NCI-H510A treated with DMSO at 0.1 percent for 48 hours (cell line): ENCODE results near the gene ANKRD13A.
A peak's percentile ranks its signal among the peaks of the same experiment; 100 is the strongest.
"Not testable (repeated sequence)": the region's sequence is repeated elsewhere in the genome, so short reads cannot be mapped to it uniquely, and the experiment has no call there.

Experiments used
- DNase-seq: peaks from one replicate; lab custom pipeline; 2025; lab: John Stamatoyannopoulos, UW

The ANKRD13A gene

GRCh38 chr12:110048242-110049027, 49.2 kb downstream of the ANKRD13A start, which contains the start of gene C12orf76:
TSS of gene C12orf76 (minus strand) at chr12:110048522. CDS start at chr12:110048495, 27 bp downstream.
- peak; percentile 97 for DNase-seq

GRCh38 chr12:110049034-110049433, 49.8 kb downstream of the ANKRD13A start:
- DNase-seq: not testable (repeated sequence)

- not testable (repeated sequence) for DNase-seq
Observed at GRCh38 chr12:110049666-110050065, 50.4 kb downstream of the ANKRD13A start.

DNA sequence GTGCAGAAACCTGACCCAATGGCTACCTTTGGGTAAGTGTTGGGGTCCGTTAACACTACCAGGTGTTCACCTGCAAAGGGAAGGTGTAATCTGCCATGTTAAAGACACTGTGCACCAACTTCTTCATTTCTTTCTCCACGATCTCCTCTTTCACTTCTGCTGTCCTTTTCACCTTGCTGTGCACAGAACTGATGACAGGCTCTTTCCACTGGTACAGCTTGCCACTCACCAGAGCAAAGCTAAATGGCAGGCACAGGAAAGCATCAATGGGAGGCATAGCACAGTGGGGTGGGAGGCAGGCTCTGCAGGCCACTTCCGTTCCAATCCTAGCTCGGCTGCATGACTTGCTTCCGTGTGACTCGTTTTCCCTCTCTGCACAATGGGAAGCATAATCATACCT, 51.7 kb downstream of the ANKRD13A start:
- DNase-seq: no peak

DNA sequence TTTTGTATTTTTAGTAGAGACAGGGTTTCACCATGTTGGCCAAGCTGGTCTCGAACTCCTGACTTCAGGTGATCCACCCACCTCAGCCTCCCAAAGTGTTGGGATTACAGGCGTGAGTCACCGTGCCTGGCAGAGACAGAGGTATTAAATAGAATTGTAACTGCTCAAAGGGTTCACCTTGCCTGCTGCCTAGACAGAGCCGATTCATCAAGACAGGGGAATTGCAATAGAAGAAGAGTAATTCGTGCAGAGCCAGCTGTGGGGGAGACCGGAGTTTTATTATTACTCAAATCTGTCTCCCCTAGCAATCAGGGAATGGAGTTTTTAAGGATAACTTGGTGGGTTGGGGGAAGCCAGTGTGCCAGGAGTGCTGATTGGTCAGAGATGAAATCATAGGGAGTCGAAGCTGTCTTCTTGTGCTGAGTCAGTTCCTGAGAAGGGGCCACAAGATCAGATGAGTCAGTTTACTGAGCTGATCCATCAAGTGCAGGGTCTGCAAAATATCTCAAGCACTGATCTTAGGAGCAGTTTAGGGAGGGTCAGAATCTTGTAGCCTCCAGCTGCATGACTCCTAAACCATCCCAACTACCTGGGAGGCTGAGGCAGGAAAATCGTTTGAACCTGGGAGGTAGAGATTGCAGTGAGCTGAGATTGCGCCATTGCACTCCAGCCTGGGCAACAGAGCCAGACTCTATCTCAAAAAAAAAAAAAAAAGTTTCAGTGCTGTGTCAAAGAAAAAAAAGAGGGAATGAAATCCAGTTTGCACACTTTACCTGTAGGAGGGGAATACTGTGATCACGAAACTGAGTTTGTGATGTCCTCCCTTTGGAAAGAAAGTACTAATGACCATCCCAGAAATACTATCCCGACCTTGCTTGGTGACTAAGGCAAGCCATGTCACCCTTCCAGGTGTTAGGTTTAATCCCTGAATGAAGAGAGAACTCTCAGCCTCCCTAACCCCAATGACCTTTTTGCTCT, 56.4 kb downstream of the ANKRD13A start:
- not testable (repeated sequence) for DNase-seq

DNA sequence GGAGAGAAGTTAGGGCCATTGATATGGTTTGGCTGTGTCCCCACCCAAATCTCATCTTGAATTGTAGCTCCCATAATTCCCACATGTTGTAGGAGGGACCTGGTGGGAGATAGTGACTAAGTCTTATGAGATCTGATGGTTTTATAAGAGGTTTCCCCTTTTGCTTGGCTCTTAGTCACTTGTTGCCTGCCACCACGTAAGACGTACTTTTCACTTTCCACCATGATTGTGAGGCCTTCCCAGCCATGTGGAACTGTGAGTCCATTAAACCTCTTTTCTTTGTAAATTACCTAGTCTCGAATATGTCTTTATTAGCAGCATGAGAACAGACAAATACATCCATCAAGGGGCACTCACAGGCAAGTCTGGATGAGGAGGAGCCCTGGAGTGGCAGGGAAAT, 57.4 kb downstream of the ANKRD13A start:
- not testable (repeated sequence) for DNase-seq

- no peak for DNase-seq
Observed at GRCh38 chr12:110058875-110059615, 59.8 kb downstream of the ANKRD13A start.

- DNase-seq: no peak
Observed at GRCh38 chr12:110059651-110060000, 60.4 kb downstream of the ANKRD13A start.

GRCh38 chr12:110062241-110062640, 63.0 kb downstream of the ANKRD13A start:
- no peak for DNase-seq

DNA sequence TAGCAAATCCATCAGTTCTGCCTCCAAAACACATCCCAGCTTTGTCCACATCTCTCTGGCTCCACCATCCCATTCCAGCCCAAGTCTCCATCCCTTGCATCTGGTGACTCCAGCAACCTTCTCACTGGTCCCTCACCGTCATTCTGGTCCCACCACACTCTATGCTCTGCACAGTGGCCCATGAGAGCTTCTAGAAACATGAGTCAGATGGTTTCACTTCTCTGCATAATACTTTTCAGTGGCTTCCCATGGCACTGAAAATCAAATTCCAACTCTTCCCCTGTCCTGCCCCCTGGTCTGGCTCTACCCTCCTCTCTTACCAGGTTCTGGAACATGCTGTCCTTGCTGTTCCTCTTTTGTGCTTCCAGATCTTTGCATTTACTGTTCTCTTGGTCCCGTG, 66.3 kb downstream of the ANKRD13A start:
- no peak for DNase-seq

- no peak for DNase-seq
Observed at GRCh38 chr12:110067531-110067930, 68.3 kb downstream of the ANKRD13A start.

DNA sequence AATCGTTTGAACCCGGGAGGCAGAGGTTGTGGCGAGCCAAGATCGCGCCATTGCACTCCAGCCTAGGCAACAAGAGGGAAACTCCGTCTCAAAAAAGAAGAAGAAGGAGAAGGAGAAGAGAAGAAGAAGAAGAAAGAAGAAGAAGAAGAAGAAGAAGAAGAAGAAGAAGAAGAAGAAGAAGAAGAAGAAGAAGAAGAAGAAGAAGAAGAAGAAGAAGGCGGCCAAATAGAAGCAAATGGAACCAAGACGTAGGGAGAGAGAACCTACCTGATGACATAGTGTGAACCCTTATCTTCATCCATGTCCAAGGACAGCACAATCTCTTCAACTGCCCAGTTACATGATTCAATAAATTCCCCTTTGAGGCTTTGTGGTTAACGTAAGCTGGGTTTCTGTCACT, 68.9 kb downstream of the ANKRD13A start:
- DNase-seq: not testable (repeated sequence)

DNA sequence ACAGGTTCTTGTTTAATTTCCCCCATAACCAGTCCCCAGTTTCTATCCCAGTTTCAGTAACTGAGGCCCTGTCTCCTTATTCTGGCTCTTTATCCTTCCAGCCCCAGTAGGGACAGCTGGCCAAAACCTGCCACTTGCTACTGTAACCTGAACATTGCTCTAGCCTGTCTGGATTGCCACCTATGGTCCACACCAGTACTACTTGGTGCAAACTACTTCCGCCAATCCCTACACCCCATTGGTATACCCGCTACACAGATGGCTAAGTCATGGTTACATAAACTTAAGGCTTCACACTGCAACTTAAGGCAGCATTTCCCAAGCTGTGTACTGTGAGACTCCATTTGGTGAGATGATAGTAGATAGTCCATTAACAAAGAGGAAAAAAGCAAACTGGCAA, 69.4 kb downstream of the ANKRD13A start:
- DNase-seq: no peak

- no peak for DNase-seq
Observed at GRCh38 chr12:110071504-110071903, 72.3 kb downstream of the ANKRD13A start.

DNA sequence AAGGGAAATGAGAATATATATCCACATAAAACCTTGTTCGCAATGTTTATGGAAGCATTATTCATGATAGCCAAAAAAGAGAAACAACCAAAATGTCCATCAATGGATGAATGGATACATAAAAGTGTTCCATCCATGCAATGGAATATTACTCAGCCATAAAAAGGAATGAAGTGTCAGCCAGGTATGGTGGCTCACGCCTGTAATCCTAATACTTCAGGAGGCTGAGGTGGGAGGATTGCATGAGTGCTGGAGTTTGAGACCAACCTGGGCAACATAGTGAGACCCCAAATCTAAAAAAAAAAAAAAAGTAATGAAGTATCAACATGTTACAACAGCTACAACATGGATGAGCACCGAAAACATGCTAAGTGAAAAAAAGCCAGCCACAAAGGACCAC, 72.7 kb downstream of the ANKRD13A start:
- DNase-seq: no peak

DNA sequence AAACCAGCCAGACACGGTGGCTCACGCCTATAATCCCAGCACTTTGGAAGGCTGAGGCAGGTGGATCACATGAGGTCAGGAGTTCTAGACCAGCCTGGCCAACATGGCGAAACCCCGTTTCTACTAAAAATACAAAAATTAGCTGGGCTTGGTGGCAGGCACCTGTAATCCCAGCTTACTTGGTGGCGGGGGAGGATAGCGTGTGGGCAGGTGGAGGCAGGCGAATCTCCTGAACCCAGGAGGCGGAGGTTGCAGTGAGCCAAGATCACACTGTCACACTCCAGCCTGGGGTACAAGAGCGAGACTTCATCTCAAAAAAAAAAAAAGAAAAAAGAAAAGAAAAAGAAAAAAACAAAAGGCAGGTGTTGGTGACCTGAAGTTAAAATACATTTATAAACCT, 73.4 kb downstream of the ANKRD13A start:
- DNase-seq: not testable (repeated sequence)

DNA sequence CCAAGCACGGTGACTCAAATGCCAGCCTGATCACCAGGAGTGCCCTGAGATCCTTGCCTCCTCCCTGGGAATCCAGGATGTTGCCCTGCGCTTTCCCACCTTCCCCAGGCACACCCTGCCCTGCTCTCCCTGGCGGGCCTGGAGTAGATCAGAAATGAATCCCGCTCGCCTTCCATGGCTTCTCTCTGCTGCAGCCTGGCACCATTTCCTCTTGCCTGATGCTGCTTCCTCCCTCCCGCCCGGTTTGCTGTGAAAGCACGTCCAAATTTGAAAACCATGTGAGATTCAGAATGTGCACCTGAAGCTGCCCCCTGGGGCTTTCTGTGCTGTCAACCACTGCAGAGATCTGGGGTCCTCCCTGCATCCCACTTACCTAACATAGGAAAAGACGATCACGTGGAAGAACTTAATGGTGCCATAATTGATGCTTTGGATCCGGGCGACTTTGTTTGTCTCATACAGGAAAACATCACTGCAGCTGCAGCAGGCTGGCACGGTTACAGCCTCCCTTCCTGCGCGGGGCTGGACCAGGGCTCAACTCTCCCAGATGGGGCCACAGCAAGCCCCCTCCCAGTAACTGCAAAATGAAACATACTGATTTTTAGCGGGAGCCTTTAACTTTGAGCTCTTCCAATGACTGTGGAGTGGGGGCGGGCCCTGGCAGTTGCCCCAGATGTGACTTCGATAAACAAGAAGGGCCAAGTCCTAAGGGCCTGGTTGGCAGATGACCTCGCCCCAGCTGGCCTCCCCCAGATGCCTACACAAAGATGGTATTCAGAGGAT, 74.0 kb downstream of the ANKRD13A start:
- DNase-seq: no peak

DNA sequence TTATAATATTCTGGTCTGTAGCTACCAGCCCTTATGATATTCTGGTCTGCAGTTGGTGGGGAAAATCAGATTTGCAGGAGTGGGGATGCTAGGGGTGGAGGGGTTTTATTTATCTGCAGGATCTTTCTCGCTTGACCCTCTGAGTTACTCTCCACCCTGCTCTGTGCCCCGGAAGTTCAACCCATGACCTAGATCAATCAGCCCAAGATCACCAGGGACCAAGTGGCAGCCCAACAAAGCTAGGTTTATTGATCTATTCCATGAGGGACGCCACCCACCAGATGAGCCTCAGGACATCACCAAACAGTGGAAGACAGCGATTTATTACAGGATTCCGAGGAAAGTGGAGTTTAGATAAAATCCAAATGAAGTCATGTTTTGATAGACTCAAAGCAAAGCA, 74.9 kb downstream of the ANKRD13A start:
- no peak for DNase-seq

DNA sequence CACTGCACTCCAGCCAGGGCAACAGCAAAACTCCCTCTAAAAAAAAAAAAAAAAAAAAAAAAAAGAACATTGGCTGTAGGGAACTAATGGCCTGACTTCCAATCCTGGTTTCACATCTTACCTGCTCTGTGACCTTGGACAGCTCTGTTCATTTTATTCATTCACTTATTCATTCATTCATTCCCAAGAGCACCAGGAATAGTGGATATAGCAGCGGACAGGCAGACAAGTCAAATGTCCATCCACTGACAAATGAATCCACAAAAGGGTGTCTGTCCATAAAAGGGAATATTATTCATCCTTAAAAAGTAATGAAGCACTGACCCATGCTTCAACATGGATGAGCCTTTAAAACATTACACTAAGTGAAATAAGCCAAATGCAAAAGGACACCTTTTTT, 76.7 kb downstream of the ANKRD13A start:
- DNase-seq: no peak

- DNase-seq: no peak
Observed at GRCh38 chr12:110077800-110078199, 78.6 kb downstream of the ANKRD13A start.
